HG02970 (cell line): ENCODE results near the gene COL11A2.
"Not testable (repeated sequence)": the region's sequence is repeated elsewhere in the genome, so short reads cannot be mapped to it uniquely, and the experiment has no call there.

Experiments used
- ATAC-seq: cut with Tn5 transposase; IDR thresholded peaks from one replicate; pipeline ENCODE4 v1.9.1; 2021; ENCODE audit warnings: mild to moderate bottlenecking, moderate library complexity, moderate number of reproducible peaks; ENCODE audit not compliant: unreplicated experiment, low FRiP score

COL11A2 gene

DNA sequence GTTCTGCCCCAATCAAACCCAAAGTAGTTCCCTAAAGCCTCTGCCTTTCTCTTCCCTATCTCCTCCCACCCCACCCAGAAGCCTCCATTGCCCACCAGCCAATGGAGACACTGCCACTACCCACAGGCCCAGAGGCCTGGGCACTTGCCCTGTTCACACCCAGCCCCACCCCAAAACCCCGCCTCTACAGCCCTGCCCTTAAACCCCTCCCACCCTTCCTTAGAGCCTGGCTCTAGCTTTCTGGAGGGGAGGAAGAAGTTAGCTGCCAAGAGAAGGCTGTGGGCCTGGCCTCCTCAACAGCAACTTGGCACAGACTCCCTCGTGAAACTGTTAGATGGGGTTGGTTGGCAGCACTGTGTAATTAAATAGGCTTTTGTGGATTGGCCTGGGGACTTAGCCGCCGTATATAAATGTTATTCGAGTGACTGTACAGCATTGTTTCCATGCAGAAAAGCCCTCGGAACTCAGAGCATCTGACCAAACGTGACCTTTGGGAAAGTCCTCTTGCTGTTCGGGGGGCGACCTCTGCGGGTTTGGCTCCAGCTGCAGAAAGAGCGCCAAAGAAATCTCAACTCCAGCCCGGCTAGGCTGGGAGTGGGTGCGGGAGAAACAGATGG lies 31.4 kb downstream of the COL11A2 start:
- ATAC-seq: no peak

DNA sequence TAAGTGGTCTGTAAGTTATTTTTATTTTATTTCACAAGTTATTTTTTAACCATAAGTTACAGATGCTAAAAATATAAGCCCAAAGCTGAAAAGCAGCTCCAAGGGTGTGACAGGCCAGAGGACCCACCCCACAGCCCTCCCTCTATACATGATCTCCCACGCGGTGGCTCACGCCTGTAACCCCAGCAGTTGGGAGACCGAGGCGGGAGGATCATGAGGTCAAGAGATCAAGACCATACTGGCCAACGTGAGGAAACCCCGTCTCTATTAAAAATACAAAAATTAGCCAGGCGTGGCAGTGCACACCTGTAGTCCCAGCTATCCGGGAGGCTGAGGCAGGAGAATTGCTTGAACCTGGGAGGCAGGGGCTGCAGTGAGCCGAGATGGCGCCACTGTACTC lies 32.2 kb downstream of the COL11A2 start:
- no peak for ATAC-seq

DNA sequence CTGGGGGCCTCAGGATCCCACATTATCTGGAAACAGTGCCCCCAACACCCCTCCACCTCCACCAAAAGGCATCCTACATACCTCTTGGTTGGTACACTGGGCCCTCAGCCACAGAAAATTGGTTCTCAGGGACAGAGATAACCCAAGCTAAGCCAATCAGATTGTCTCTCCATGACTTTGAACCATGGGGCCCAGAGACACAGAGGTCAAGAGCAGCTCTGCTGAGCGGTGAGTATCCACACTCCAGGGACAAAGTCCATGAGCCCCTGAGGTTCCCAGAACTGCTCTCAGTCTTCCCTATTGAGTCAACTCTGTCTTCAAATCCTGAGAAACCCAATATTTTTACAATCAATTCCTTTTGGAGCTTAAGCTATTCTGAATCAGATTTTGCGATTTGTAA lies 35.3 kb downstream of the COL11A2 start:
- no peak for ATAC-seq

DNA sequence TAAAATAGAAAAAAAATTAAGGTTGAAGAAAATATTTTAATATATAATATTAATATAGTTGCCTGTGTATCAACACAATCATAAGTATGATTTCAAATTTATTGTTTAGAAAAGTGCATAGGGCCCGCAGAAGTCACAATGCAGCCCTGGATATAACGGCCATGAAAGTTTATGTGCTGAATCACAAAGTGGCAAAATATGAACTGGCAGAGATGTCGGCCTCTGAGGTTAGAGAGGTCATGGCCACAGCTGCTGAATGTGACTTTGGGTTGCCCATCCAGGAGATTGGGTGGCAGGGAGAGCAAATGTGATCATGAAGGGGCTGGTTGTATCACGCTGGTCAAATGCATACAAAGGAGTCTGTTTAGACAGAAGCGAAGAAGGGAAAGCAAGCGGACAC lies 35.7 kb downstream of the COL11A2 start:
- ATAC-seq: no peak

DNA sequence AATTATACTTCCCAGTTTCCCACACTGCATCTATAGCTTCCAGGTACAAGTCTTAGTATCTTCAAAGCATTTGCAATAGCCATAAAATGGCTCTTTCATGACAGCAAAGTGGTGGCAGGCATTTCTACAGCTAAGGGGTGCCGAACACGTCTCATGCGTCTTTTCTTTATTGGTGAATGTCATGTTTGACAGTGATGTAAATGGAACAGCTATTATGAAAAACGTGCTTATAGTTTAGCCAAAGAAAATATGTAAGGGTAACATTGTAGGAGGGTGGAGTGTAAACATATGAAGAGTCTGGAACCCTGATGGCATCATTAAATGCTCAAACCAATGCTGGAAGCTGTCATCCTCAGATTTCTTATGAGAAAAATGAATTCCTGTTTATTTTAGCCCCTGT lies 37.9 kb downstream of the COL11A2 start:
- no peak for ATAC-seq

DNA sequence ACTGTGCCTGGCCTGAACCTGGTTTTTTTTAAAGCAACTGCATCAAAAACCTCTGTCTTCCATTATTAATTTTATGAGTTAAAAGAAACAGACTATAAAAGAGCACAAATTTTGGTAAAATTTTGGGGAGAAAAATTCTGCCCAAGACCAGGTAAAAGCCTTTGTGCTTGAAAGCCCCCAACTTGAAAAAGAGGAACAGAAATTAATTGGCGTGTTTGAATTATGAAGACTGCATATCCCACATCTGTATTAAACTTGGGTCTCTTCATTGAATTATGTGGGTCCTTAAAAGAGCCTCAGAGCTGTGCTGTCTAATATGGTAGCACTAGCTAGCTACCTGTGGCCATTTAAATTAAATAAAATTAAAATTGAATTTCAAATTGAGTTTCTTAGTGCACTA lies 41.2 kb downstream of the COL11A2 start:
- ATAC-seq: no peak

DNA sequence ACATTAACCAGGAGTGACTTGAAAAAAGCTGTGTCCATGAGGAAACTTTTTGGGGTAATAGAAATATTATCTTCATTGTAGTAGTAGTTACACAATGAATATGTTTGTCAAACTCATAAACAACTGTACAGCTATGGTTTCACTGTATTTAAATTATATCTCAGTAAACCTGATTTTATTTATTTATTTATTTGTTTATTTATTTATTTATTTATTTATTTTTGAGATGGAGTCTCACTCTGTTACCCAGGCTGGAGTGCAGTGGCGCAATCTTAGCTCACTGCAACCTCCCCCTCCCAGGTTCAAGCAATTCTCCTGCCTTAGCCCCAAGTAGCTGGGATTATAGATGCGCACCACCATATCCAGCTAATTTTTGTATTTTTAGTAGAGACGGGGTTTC lies 41.7 kb downstream of the COL11A2 start:
- ATAC-seq: not testable (repeated sequence)

DNA sequence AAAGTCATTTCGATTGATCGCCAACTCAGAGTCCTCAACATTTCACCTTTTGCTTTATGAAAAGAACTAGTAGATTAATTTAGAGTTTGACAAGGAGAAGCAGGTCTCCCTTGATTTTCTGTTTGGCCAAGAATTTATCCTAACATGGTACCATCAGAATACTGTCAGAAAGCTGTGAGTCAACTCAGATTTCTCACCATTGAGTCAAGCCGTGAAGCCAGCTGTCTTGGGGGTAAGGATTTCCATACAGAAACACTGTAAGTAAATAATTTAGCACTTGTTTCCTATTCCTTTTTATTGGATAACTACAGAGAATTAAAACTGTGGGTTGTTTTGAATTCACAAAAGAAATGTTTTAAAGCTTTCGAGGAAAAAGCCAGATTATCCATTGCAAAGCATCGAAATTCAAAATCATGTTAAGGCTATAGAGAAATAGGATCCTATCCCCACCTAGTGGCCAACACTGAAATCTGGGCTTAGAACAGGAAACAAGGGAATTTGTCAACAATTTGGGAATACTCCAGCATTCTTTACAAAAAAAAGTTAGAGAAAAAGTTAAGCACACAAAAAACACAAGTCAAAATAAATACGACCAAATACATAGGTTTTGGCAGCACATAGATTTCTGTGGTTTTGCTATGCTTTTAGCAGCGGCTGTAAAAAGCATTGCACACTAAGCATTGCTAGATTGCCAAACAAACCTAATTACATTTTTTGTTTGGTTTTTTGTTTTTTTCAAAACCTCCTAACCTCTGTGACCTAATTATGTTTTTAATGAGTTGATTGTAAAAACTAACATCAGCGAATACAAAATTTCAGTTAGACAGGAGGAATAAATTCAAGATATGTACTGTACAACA lies 44.2 kb downstream of the COL11A2 start:
- ATAC-seq: no peak

DNA sequence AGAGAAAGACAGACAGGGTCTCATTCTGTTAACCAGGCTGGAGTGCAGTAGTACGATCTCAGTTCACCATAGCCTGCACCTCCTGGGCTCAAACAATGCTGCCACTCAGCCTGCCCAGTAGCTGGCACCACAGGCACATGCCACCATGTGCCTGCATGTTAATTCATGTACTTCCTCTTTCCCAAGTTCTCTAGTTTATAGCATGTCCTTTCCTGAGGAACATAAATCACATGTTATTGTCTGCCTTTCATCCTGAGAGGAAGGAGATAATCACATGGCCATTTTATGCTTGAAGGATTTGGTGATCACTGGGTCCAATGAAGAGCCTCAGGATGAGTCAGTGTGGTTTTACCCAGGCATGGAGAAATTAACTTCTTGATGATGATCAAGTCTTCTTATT lies 47.9 kb downstream of the COL11A2 start:
- no peak for ATAC-seq

DNA sequence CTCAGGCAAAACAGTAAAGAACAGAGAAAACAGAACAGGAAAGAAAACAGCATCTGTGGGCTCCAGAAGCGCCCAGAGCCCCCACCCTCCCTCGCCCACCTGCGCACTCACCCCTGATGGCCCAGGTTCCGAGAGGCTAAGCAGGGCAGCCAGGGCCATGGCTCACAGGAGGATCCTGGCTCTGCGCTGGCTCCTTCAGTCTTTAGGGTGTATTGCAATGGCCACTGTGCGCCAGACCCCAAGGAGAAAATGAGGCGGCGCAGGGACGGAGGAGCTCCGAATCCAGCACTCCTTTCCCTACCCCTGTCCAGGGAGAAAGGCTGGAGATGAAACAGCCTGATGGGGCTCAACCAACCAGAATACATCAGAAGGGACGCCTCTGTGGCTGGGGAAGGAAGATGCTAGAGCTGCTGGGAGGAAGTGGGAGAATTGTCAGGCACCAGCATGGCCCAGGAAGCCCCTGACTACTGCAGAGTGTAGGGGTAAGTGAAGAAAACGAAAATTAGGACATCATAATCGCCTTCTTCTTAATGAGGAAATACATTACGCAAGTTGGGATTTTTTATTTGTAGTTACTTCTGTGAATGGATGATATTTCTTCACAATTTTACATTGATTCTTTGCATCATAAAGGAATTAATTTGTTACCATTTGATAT lies 49.0 kb downstream of the COL11A2 start:
- ATAC-seq: no peak

DNA sequence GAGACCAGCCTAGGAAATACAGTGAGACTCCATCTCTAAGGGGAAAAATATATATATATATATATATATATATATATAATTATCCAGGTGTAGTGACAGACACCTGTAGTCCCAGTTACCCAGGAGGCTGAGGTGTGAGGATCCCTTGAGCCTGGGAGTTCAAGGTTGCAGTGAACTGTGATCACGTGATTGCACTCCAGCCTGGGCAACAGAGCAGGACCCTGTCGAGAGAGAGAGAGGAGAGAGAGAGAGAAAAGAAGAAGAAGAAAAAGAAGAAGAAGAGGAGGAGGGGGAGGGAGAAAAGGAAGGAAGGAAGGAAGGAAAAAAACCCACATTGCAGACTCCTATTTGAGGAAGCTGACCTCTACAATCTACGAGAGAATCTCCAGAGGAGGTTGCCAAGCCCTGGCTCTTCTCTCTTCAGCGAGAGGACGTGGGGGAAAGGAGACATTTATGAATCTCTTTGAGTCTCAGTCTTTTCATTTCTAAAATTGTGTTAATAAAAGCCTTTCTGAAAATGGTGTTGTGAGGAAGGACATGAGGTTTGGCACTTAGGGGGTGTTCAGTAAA lies 49.7 kb downstream of the COL11A2 start:
- no peak for ATAC-seq

DNA sequence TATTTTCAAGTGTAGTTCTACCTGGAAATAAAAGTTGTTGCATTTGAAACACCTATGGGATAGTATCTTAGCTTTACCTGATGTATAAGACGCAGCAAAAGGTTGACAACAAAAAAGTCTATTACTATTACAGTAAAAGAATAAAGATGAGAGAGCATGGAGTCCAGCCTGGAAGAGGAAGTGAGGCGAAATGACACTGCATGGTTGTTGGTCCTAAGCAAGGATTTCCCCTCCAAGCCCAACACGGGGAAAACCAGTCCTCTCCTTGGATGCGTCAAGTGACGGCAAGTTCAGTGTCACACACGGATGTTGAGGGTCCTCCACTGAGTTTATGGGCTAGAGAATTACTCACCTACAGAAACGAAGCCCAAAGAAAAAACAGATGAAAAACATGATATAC lies 51.7 kb downstream of the COL11A2 start:
- no peak for ATAC-seq

DNA sequence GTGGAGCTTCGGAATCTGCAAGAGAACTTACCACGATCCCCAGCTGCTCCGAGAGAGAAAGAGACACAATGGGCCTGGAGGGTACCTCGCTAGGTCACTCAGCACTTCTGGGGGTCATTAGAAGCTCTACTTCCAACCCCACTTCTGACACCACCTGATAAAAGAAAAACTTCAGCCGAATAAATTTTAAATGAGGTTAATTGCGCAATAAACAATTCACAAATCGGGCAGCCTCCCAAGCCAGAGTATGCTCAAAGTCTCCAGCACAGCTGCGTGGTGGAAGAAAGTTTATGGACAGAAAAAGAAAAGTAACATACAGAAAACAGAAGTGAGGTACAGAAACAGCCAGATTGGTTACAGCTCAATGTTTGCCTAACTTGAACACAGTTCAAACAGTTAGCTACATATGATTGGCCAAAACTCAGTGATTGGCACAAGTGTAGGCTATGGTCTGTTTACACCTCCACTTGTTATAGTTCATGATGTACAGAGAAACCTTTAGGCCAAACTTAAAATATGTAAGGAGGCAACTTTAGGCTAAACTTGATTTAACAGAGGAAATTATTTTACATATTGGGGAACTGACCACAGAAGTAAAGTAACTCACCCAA lies 52.6 kb downstream of the COL11A2 start:
- no peak for ATAC-seq

DNA sequence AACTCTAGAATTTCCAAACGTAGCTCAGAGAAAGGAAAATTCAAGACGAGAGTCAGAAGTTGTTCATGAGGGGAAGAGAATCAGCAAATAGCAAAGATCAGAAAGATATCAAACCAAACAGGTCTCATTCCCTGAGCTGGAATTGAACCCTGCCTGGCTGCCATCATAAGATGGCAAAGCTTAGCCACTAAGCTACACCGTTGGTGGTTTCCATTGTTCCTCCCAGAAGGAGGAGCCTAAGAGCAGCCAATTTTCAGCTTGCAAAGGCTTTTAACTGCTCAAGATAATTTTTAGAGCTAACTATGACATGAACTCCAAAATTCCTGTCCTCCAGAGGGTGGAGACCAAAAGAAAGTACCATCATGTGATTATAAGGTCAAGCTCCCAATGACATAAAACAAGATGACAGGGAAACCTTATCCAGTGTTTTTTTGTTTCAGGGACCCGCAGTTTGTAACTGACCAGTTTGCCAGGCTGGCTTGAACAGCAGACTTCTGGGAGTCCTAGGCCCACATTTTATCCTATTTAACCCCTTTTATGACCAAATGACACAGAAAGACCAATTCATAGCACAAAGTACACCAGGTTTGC lies 55.9 kb downstream of the COL11A2 start:
- no peak for ATAC-seq

DNA sequence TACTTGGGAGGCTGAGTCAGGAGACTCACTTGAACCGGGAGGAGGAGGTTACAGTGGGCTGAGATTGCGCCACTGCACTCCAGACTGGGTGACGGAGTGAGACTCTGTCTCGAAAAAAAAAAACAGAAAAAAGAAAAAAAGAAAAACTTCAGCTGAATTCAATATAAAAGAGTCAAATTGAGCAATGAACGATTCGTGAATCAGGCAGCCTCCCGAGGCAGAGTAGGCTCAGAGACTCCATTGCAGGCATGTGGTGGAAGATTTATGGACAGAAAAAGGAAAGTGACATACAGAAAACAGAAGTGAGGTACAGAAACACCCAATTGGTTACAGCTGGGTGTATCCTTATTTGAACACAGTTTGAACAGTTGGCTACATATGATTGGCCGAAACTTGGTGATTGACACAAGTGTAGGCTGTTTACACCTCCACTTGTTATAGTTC lies 60.2 kb downstream of the COL11A2 start:
- no peak for ATAC-seq

DNA sequence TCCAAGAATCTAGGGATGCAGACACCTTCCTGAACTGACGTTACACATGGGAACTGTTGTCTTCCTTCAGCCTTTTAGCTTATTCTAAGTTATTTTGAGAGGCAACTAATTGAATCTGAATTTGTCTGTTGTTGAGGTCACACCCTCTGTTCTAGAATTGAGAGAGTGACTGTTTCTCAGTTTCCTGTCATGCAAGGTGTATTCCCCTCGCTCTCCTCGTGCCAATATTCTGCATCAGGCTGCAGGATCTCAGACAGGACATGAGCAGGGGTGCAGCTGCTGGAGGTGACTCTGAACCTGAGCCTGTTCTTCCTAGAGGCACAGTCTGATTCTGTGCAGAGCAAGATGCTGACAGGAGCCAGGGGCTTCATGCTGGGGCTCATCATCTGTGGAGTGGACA lies 63.9 kb downstream of the COL11A2 start:
- no peak for ATAC-seq

DNA sequence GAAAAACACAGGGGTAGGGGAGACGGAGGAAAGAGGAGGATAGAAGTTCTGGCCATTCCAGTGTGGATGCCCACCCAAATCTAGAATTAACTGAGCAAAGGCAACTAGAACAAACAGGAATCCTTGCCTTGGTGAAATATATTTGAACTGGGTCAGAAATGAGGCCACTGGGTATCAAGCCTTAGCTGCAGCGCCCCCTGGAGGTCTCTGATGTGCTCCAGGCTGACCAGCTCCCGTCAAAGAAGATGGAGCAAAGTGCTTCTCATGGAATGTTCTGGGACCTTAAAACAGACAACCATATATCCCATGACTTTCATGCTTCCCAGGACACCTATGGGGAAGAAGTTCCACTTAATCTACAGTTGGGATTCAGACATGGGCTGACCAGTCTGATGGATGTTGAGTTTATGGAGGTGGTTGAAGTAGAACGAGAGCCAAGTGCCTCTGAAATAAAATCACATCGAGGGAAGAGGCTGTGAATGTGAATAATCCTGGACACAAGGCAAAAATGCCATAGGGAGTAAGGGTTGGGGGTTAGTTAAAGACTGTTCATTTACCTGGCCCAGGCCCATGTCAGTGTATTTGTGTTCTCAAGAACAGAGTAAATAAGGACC lies 66.1 kb downstream of the COL11A2 start:
- ATAC-seq: no peak

DNA sequence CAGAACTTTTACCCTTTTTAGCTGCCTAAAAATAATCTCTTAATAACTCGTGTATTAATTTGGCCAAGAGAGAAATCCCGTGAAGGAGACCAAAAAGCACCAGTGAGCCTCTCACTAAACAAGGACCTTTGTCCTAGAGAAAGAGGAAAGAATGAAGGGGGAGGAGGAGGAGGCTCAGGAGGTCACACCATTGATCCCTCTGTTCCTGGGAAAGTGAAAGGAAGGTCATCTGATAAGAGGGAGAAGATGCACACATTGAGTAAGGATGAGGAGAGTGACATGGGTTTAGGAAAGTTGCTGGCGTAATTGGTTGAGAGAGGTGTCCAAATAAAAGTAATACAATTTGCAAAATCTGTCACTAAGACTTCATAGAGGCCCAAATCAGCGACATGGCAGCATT lies 67.3 kb downstream of the COL11A2 start:
- no peak for ATAC-seq

DNA sequence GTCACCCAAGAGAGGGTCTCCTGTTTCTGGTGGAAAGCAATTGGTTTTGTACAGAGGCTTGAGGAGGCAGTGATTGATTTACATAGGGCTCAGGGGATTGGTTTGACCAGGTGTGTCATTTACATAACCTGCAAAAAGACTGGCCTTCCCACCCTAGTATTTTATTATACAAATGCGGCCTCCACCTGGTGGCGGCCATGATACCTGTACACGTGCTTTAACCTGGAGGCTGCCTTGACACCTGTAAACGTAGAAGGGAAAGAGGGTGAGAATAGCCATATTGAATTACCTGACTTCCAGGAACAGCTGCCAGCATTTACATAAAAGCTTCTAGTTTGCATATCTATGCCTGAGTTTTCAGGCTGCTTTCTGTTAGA lies 67.8 kb downstream of the COL11A2 start:
- no peak for ATAC-seq
